Measurements from ENCODE around the gene PITPNC1. TPM values are rescaled to one million over a fixed set of nuclear protein-coding genes. Genes with fewer than 3 reads are reported as not detected.
A peak's percentile ranks its signal among the peaks of the same experiment; 100 is the strongest.

PITPNC1 gene
- total and polyA plus RNA-seq, 2 of the 13 experiments (the other 11 are each of a cell fraction or from before 2014, with no cell fraction given): 4.1 to 5.7 TPM

DNA sequence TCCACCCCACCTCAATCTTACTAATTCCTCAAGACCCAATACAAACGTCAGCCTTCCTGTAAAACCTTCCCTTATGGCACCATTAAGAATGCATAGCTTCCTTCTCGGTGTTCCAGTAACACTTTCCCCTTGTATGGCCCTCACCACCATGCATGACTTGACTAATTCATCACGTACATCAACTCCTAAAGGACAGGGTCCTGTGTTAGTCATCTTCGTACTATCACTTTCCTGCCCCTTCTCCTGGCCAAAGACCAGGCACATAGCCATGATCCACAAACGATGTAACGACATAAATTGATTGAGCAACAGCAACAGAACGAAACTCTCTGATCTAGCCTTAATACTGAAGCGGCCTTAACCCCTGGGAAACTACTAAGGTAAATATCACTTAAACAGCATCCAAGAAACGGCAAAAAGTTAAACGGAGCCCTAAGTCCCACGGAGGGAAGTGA lies 11.3 kb upstream of the PITPNC1 start (continued):
- TF ChIP-seq HNF1B (CRISPR knock-in tag; IDR thresholded peaks at IDR 0.05): no peak; the same call in 1 of the 2 replicates
- peak; percentile 62 for TF ChIP-seq NFE2L2 (IDR thresholded peaks at IDR 0.05; ENCODE audit: low read length)
- TF ChIP-seq IRF1 (CRISPR knock-in tag; IDR thresholded peaks at IDR 0.05; ENCODE audit: low read depth): no peak
- TF ChIP-seq, protein P1, sequence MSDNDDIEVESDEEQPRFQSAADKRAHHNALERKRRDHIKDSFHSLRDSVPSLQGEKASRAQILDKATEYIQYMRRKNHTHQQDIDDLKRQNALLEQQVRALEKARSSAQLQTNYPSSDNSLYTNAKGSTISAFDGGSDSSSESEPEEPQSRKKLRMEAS (IDR thresholded peaks at IDR 0.05): no peak
- no peak for TF ChIP-seq ZNF597 (CRISPR knock-in tag; IDR thresholded peaks at IDR 0.05)
- TF ChIP-seq KLF6 (CRISPR knock-in tag; IDR thresholded peaks at IDR 0.05): no peak
- TF ChIP-seq ZNF136 (CRISPR knock-in tag; IDR thresholded peaks at IDR 0.05; ENCODE audit: low read depth): no peak
- TF ChIP-seq STAT6 (CRISPR knock-in tag; IDR thresholded peaks at IDR 0.05; ENCODE audit: borderline replicate concordance): no peak
- TF ChIP-seq SMAD3 (CRISPR knock-in tag; IDR thresholded peaks at IDR 0.05): 0 out of 2 replicates have a peak, but pooled peaks have one; percentile 6
- 0 out of 2 replicates have a peak, but pooled peaks have one; percentile 84 for TF ChIP-seq HOXA9 (CRISPR knock-in tag; IDR thresholded peaks at IDR 0.05; ENCODE audit: borderline replicate concordance)
- TF ChIP-seq ZNF713 (CRISPR knock-in tag; IDR thresholded peaks at IDR 0.05): 0 out of 2 replicates have a peak, but pooled peaks have one; percentile 5
- TF ChIP-seq ZSCAN21 (CRISPR knock-in tag; IDR thresholded peaks at IDR 0.05; ENCODE audit: borderline replicate concordance): no peak
- TF ChIP-seq ZNF503 (CRISPR knock-in tag; IDR thresholded peaks at IDR 0.05): no peak
- no peak for TF ChIP-seq NR2F6 (IDR thresholded peaks at IDR 0.05)
- TF ChIP-seq NR2F6 (CRISPR knock-in tag; IDR thresholded peaks at IDR 0.05): no peak
- no peak for TF ChIP-seq CBX5 (CRISPR knock-in tag; IDR thresholded peaks at IDR 0.05; ENCODE audit: borderline replicate concordance)
- TF ChIP-seq FOXO4 (CRISPR knock-in tag; conservative IDR thresholded peaks at IDR 0.05): 0 out of 2 replicates have a peak, but pooled peaks have one; percentile 70
- TF ChIP-seq, protein P2, sequence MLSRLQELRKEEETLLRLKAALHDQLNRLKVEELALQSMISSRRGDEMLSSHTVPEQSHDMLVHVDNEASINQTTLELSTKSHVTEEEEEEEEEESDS (CRISPR knock-in tag; IDR thresholded peaks at IDR 0.05; ENCODE audit: borderline replicate concordance): no peak
- TF ChIP-seq ZNF780A (CRISPR knock-in tag; IDR thresholded peaks at IDR 0.05): peak; percentile 66; the same call in 1 of the 2 replicates
